Thyroid gland (tissue), 4 donors: ENCODE measurements around the gene CD93. TPM values are rescaled to one million over a fixed set of nuclear protein-coding genes. Genes with fewer than 3 reads are reported as not detected.

Source experiments
- DNase-seq, 2 donors: peaks; one replicate each; pipeline ENCODE4 v3.0.0-alpha.2; 2019
- H3K27ac ChIP-seq, 3 donors: fragments of 200-600 bp; sonication (generic); 1 replicate in 2 of 3; 2 replicates in 1 of 3; pipeline ENCODE4 v1.5.1; 2016 to 2019; ENCODE audit warnings: mild to moderate bottlenecking in 1 of 3, moderate library complexity in 1 of 3
- H3K27me3 ChIP-seq: fragments of 200-600 bp; sonication (generic); one replicate; pipeline ENCODE4 v1.5.1; 2019
- H3K36me3 ChIP-seq, 2 donors: fragments of 200-600 bp; sonication (generic); one replicate each; pipeline ENCODE4 v1.5.1; 2016 to 2019
- H3K4me1 ChIP-seq, 2 donors: fragments of 200-600 bp; sonication (generic); one replicate each; pipeline ENCODE4 v1.5.1; 2017 to 2019
- H3K4me3 ChIP-seq, 3 donors: fragments of 200-600 bp; sonication (generic); replicated peaks in 1 of 3; 1 replicate in 2 of 3; 2 replicates in 1 of 3; pipeline ENCODE4 v1.5.1; 2016; ENCODE audit warnings: mild to moderate bottlenecking in 1 of 3
- H3K9me3 ChIP-seq: fragments of 200-600 bp; sonication (generic); one replicate; pipeline ENCODE4 v1.5.1; 2017
- POLR2A ChIP-seq, 2 donors: fragments of 450-650 bp; IDR thresholded peaks; one replicate each; pipeline ENCODE4 v1.6.1; 2017; ENCODE audit warnings: antibody characterized with exemption in 2 of 2, mild to moderate bottlenecking in 2 of 2, moderate library complexity in 1 of 2
- WGBS, 2 donors: methylation state at CpG; one replicate each; pipeline ENCODE4 v1.1.5; 2017; 5-methylcytosine and 5-hydroxymethylcytosine counted together
- intact Hi-C: fragments of 100-400 bp; cut with DNase I; formaldehyde crosslinking; loops from one replicate; pipeline ENCODE4 v1.15.1; 2023
- total RNA-seq, 4 donors: library from RNA; depleted of rRNA; stranded (reverse); fragments of >200 nt; gene quantifications; one replicate each; pipeline ENCODE4 v1.2.3, GENCODE V29; 2016
- TF ChIP-seq, protein P1 (sequence below), 6 experiments: fragments of 200-600 bp in 3 of 6; fragments of 450-650 bp in 3 of 6; sonication (generic) in 3 of 6; IDR thresholded peaks; one replicate each; pipeline ENCODE4 v1.5.1; 2016 to 2019; ENCODE audit warnings: antibody characterized with exemption in 6 of 6, mild to moderate bottlenecking in 2 of 6, inconsistent platforms in 1 of 6, moderate library complexity in 1 of 6

Gene CD93
- total RNA-seq, 4 donors from 2014 or later: 13.6 to 53.8 (median 24.0) TPM

DNA sequence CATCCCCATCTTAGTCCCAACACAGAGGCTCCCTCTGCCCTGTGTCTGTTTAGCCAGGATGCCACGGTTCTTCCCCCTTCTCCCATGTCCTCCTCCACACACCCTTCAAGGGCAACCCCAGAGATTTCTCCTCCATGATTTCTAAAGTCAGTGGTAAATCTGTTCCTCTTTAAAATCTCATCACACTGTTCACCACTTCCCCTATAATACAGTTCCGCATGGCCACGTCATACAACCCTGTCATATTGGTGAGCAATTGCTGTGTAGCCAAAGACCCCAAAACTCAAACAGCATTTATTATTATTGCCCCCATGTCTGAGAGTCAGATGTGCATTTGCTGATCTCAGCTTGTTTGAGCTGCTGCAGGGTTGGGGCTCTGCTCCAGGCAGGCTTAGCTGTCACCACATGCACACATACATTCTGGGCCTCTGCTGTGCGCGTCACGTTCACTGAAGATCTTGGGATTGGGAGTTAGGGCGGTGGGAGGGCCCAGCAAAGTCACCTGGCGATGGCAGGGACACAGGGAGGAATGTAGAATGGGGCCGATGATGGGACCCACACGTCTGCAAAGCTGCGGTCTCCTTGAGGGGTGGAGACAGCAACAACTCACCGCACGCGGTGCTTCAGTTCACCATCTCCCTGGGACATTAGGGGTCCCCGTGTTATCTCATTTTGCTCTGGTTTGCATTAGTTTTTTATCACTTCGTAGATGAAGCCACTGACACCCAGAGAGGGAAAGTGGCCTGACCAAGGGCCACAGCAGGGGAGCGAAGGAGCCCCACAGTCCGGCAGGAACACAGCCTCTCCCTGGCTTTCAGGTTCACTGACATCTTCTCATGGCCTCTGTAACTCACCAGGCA is 36.9 kb upstream of the CD93 start:
- H3K27me3 ChIP-seq: no peaks in the 10 kb centered on the region
- intact Hi-C loops: no loop called here
- H3K4me1 ChIP-seq: peaks cover 0 to 14% of the 10 kb centered on the region in 2 donors
- 86 to 87% methylated on average over 15 to 18 of the region's 18 CpGs for WGBS, 2 donors
- H3K27ac ChIP-seq: no peak overlapping the region
- no peak for DNase-seq
- no peak for TF ChIP-seq POLR2A (IDR thresholded peaks at IDR 0.05)
- TF ChIP-seq, protein P1, sequence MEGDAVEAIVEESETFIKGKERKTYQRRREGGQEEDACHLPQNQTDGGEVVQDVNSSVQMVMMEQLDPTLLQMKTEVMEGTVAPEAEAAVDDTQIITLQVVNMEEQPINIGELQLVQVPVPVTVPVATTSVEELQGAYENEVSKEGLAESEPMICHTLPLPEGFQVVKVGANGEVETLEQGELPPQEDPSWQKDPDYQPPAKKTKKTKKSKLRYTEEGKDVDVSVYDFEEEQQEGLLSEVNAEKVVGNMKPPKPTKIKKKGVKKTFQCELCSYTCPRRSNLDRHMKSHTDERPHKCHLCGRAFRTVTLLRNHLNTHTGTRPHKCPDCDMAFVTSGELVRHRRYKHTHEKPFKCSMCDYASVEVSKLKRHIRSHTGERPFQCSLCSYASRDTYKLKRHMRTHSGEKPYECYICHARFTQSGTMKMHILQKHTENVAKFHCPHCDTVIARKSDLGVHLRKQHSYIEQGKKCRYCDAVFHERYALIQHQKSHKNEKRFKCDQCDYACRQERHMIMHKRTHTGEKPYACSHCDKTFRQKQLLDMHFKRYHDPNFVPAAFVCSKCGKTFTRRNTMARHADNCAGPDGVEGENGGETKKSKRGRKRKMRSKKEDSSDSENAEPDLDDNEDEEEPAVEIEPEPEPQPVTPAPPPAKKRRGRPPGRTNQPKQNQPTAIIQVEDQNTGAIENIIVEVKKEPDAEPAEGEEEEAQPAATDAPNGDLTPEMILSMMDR (IDR thresholded peaks at IDR 0.05): no peak
- H3K9me3 ChIP-seq: no peaks in the 10 kb centered on the region
- H3K36me3 ChIP-seq: no peaks in the 10 kb centered on the region
- H3K4me3 ChIP-seq: no peak overlapping the region

DNA sequence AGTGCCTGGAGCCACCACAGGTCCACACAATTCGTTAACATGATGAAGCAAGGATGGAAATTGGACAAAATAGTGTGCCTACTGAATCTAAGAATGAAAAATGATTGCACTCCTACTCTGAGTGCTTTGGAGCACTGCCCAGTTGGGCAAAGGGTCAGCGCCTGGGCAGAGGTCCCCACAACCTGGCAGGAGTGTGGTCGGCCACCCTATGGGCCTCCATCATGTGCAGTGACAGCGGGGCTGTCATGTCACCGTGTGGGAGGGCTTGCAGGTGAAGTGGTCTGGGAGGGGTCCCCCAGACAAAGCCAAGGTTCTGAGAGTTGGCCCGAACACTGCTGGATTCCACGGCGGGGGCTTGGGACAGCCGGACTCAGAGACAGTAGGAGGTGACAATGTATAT is 36.2 kb upstream of the CD93 start:
- DNase-seq: no peak
- no peak for TF ChIP-seq POLR2A (IDR thresholded peaks at IDR 0.05)
- TF ChIP-seq, protein P1 (IDR thresholded peaks at IDR 0.05): no peak
- 80 to 91% methylated on average over 2 to 5 of the region's 9 CpGs for WGBS, 2 donors
- Histone ChIP-seq H3K27me3 (no peaks in the 10 kb centered on the region), H3K4me3 (no peak overlapping the region), H3K4me1 (peaks cover 0 to 14% of the 10 kb centered on the region in 2 donors), H3K9me3 (no peaks in the 10 kb centered on the region), H3K36me3 (no peaks in the 10 kb centered on the region), H3K27ac (no peak overlapping the region)
- intact Hi-C loops: no loop called here

DNA sequence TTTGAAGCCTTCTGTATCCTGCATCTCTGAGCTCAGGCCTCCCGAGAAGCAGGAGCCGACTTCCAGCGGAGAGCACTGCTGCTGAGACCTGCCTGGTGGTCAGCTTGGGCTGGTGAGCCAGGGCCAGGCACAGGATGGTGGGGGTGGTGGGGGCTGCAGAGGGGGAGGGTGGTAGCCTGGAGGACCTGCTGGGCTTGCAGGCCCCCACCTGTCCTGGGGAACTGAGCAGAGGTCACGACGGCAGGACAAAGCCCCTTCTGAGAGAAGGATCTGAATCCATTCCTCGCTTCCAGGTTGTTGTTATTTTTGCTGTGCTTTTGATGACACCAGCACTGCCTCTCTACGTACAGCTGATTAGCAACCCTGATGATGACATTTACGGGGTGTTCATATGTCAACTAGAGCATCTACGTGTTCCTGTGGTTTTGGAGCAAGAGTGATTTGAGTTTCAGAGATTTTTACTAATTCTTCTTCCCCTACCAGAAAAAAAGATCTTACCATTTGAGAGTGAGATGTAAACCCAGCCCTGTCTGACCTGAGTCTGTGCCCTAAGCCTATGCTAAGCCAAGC is 35.7 kb upstream of the CD93 start:
- H3K27ac ChIP-seq: no peak overlapping the region
- TF ChIP-seq, protein P1 (IDR thresholded peaks at IDR 0.05): no peak
- TF ChIP-seq POLR2A (IDR thresholded peaks at IDR 0.05): no peak
- peaks cover 0 to 14% of the 10 kb centered on the region in 2 donors for H3K4me1 ChIP-seq
- H3K4me3 ChIP-seq: no peak overlapping the region
- H3K36me3 ChIP-seq: no peaks in the 10 kb centered on the region
- H3K9me3 ChIP-seq: no peaks in the 10 kb centered on the region
- H3K27me3 ChIP-seq: no peaks in the 10 kb centered on the region
- intact Hi-C loops: no loop called here
- WGBS, 2 donors: 62 to 63% methylated on average over 6 to 7 of the region's 9 CpGs
- no peak for DNase-seq

DNA sequence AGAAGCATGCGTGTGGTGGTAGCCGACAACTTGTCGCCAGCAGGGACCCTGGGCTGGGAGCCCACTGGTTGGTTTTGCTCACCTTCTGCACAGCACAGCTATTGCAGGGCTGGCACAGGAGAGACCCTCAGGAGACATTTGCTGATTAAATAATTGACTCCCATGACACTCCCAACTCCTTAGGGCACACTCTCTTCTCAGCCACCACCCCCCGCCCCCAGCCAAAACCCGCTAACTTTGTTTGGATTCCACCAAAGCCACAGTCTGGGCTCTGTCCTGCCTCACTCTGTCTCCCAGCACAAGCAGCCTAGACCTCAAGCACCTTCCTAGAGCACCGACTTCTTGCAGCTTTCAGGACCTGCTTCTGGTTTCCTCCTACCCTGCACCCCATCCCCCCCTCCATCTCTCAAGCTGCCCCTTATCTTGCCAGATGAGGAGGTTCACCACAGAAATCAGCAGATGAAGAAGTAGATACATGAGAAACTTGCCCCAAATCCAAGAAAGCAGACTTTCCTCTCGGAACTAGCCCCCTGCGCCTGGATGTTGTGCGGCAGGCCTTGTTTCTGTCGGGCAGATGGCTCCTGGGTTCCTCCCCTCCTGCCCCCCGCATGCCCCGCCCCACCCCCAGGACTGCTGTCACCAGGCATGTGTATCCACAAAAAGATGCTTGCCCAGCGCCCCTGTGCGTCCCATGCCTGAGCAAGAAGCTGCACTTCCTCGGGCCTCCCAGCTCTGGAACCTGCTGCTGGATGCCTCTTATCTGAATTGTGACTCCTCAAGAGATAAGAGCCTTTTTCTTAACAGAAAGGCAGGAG is 35.0 kb upstream of the CD93 start:
- Histone ChIP-seq H3K27ac (no peak overlapping the region), H3K36me3 (no peaks in the 10 kb centered on the region), H3K27me3 (no peaks in the 10 kb centered on the region), H3K9me3 (no peaks in the 10 kb centered on the region), H3K4me3 (no peak overlapping the region), H3K4me1 (peaks cover 0 to 14% of the 10 kb centered on the region in 2 donors)
- WGBS, 2 donors: 78 to 87% methylated on average over 13 to 14 of the region's 15 CpGs
- TF ChIP-seq POLR2A (IDR thresholded peaks at IDR 0.05): no peak
- TF ChIP-seq, protein P1 (IDR thresholded peaks at IDR 0.05): no peak
- no peak for DNase-seq
- intact Hi-C loops: no loop called here
